GM23338 (cell line): ENCODE results near the gene TFAM. TPM values are rescaled to one million over a fixed set of nuclear protein-coding genes. Genes with fewer than 3 reads are reported as not detected.

Experiments used
- ATAC-seq: fragments of 200-7000 bp; cut with Tn5 transposase; 3 replicates; pipeline ENCODE4 v1.9.1; 2020
- DNase-seq: peaks from one replicate; pipeline ENCODE4 v3.0.0-alpha.2; 2015; ENCODE audit warnings: low spot score
- H2AFZ ChIP-seq: fragments of 200-600 bp; sonication (generic); 2 replicates; pipeline ENCODE4 v1.8.0; 2016; ENCODE audit warnings: antibody characterized with exemption, mild to moderate bottlenecking, moderate library complexity
- H3F3A ChIP-seq: fragments of 200-600 bp; sonication (generic); replicated peaks from 2 replicates; pipeline ENCODE4 v1.8.0; 2017; ENCODE audit warnings: antibody characterized with exemption, mixed run types, low read depth
- H3K27ac ChIP-seq: fragments of 200-600 bp; sonication (generic); 2 replicates; pipeline ENCODE4 v1.6.1; 2016; ENCODE audit warnings: low read depth
- H3K27me3 ChIP-seq: fragments of 200-600 bp; sonication (generic); 2 replicates; pipeline ENCODE4 v1.8.0; 2016; ENCODE audit warnings: mild to moderate bottlenecking, mixed run types, moderate library complexity; ENCODE audit not compliant: insufficient read depth
- H3K36me3 ChIP-seq: fragments of 200-600 bp; sonication (generic); 2 replicates; pipeline ENCODE4 v1.8.0; 2016; ENCODE audit warnings: mild to moderate bottlenecking; ENCODE audit not compliant: insufficient read depth
- H3K4me1 ChIP-seq: fragments of 200-600 bp; sonication (generic); 2 replicates; pipeline ENCODE4 v1.8.0; 2016; ENCODE audit warnings: mild to moderate bottlenecking, moderate library complexity; ENCODE audit not compliant: insufficient read depth
- H3K4me2 ChIP-seq: fragments of 200-600 bp; sonication (generic); 2 replicates; pipeline ENCODE4 v1.7.1; 2017; ENCODE audit warnings: mixed run types
- H3K4me3 ChIP-seq: fragments of 200-600 bp; sonication (generic); 2 replicates; pipeline ENCODE4 v1.6.1; 2016; ENCODE audit warnings: mixed run types
- H3K79me2 ChIP-seq: fragments of 200-600 bp; sonication (generic); replicated peaks from 2 replicates; pipeline ENCODE4 v1.8.0; 2017; ENCODE audit warnings: mild to moderate bottlenecking; ENCODE audit not compliant: insufficient read depth
- H3K9me2 ChIP-seq: fragments of 200-600 bp; sonication (generic); 2 replicates; pipeline ENCODE4 v1.8.0; 2017; ENCODE audit not compliant: insufficient read depth
- H4K20me1 ChIP-seq: fragments of 200-600 bp; sonication (generic); replicated peaks from 2 replicates; pipeline ENCODE4 v1.8.0; 2017; ENCODE audit warnings: mild to moderate bottlenecking; ENCODE audit not compliant: insufficient read depth
- H3K27ac Mint-ChIP-seq: 2 replicates; pipeline ENCODE4 v1.8.0; 2020; ENCODE audit warnings: inconsistent platforms, mild to moderate bottlenecking, moderate library complexity, mixed read lengths
- H3K27me3 Mint-ChIP-seq: 3 replicates; pipeline ENCODE4 v1.8.0; 2022; ENCODE audit warnings: low read depth, mild to moderate bottlenecking, moderate library complexity, mixed read lengths, inconsistent platforms; ENCODE audit not compliant: insufficient read depth, poor library complexity
- H3K36me3 Mint-ChIP-seq: 3 replicates; pipeline ENCODE4 v1.8.0; 2021; ENCODE audit warnings: low read depth, mild to moderate bottlenecking, inconsistent platforms, moderate library complexity, mixed read lengths
- H3K4me1 Mint-ChIP-seq: 3 replicates; pipeline ENCODE4 v1.8.0; 2020; ENCODE audit warnings: mild to moderate bottlenecking, inconsistent platforms, mixed read lengths
- H3K4me3 Mint-ChIP-seq: 3 replicates; pipeline ENCODE4 v1.8.0; 2021; ENCODE audit warnings: moderate library complexity, mild to moderate bottlenecking, inconsistent platforms, mixed read lengths
- H3K9me3 Mint-ChIP-seq: 3 replicates; pipeline ENCODE4 v1.8.0; 2020; ENCODE audit warnings: moderate library complexity, mild to moderate bottlenecking, inconsistent platforms, mixed read lengths
- EZH2 ChIP-seq: fragments of 200-600 bp; sonication (generic); IDR thresholded peaks from one replicate; pipeline ENCODE4 v1.8.0; 2017; ENCODE audit warnings: antibody characterized with exemption, mild to moderate bottlenecking, low read depth; ENCODE audit not compliant: unreplicated experiment
- JUNB ChIP-seq: IDR thresholded peaks from one replicate; pipeline ENCODE4 v1.6.1; 2016; ENCODE audit warnings: antibody characterized with exemption; ENCODE audit not compliant: unreplicated experiment
- NANOG ChIP-seq: IDR thresholded peaks from 2 replicates; pipeline ENCODE4 v1.6.1; 2016; ENCODE audit warnings: antibody characterized with exemption, borderline replicate concordance
- STAT1 ChIP-seq: IDR thresholded peaks from one replicate; pipeline ENCODE4 v1.6.1; 2016; ENCODE audit warnings: antibody characterized with exemption; ENCODE audit not compliant: unreplicated experiment
- ZNF114 ChIP-seq: fragments of 250-450 bp; sonication (Bioruptor Pico); IDR thresholded peaks from 2 replicates; pipeline ENCODE4 v1.5.0; 2020; ENCODE audit warnings: mild to moderate bottlenecking, moderate library complexity
- ZNF331 ChIP-seq: fragments of 250-450 bp; sonication (Bioruptor Pico); IDR thresholded peaks from 2 replicates; pipeline ENCODE4 v1.5.0; 2020; ENCODE audit warnings: low read depth, mild to moderate bottlenecking, moderate library complexity
- polyA plus RNA-seq: library from polyadenylated mRNA; unstranded; fragments of >200 nt; fragmentation: Nextera tagmentation; extraction: Ambion mirVana; gene quantifications from 2 replicates; pipeline ENCODE4 v1.2.1, GENCODE V29; 2016
- total RNA-seq: library from RNA; depleted of rRNA; stranded (reverse); fragments of >200 nt; shearing (Covaris generic); gene quantifications from 2 replicates; pipeline ENCODE4 v1.2.3, GENCODE V29; 2014
- TF ChIP-seq, protein P1 (sequence below): IDR thresholded peaks from one replicate; pipeline ENCODE4 v1.6.1; 2018; ENCODE audit warnings: antibody characterized with exemption; ENCODE audit not compliant: unreplicated experiment

TFAM gene
- total and polyA plus RNA-seq, 2 experiments from 2014 or later, result 54.2 to 156 TPM

DNA sequence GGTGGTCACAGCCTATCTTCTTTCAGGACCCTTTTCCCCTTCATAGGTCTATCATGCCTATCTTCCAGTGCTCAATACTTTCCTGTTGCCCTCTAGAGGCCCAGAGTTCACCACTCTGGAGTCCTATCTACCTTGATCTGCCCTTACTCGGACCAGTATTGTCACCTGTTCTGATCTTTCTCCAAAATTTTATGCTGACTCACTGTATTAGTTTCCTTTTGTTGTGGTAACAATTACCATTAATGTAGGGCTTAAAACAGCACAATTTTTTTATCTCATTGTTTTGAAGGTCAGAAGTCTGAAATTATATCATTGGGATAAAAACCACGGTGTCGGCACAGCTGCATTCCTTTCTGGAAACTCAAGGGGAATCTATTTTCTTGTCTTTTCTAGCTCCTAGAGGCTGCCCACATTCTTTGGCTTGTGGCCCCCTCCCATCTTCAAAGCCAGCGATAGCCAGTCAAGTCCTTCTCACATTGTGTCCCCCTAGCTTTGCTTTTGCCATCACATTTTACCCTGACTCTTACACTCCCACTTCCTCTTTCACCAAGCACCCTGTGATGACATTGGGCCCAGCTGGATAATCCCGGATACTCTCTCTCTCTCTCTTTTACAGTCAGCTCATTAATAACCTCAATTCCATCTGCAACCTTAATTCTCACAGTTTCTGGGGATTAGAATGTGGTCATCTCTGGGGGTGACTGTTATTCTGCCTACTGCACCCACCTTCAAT lies 54.6 kb downstream of the TFAM start:
- Histone ChIP-seq H4K20me1 (no peaks in the 10 kb centered on the region), H3K4me2 (no peak overlapping the region), H3K79me2 (no peaks in the 10 kb centered on the region), H3K27me3 (no peaks in the 10 kb centered on the region), H3F3A (no peaks in the 10 kb centered on the region), H3K27ac (no peak overlapping the region), H2AFZ (no peak overlapping the region), H3K4me1 (peaks cover 8% of the 10 kb centered on the region; the same call in 1 of the 2 replicates), H3K36me3 (no peaks in the 10 kb centered on the region), H3K4me3 (no peak overlapping the region), H3K9me2 (no peaks in the 10 kb centered on the region)
- no peaks in the 10 kb centered on the region for H3K36me3 Mint-ChIP-seq
- H3K4me3 Mint-ChIP-seq, result no peak overlapping the region
- peaks cover 2% of the 10 kb centered on the region for H3K27me3 Mint-ChIP-seq
- no peak overlapping the region for H3K27ac Mint-ChIP-seq
- DNase-seq (no peak), ATAC-seq (no peak)
- peaks cover 13% of the 10 kb centered on the region for H3K4me1 Mint-ChIP-seq
- TF ChIP-seq ZNF114, result no peak
- TF ChIP-seq STAT1, result no peak
- TF ChIP-seq EZH2, result no peak
- no peak for TF ChIP-seq JUNB
- TF ChIP-seq ZNF331 (CRISPR knock-in tag), result no peak
- no peak for TF ChIP-seq NANOG
- H3K9me3 Mint-ChIP-seq, result peaks cover 9% of the 10 kb centered on the region

DNA sequence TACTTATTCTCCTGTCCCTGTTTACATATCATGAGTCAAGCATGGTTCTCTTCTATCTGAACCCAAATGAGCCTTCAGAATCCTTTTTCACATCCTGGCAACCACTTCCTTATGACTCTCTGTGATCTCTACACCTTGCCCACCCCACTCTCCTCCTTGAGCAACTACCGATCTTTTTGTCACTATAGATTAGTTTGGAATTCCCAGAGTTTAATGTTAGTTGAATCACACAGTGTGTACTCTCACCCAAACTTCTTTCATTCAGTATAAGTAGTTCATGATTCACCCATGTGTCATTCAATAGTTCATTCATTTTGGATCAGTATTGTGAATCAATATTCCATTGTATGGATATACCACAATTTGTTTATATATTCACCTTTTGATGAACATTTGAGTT lies 55.3 kb downstream of the TFAM start:
- no peak overlapping the region for H3K27ac ChIP-seq
- no peaks in the 10 kb centered on the region for H3K9me2 ChIP-seq
- H3K27ac Mint-ChIP-seq, result no peak overlapping the region
- peaks cover 9% of the 10 kb centered on the region for H3K9me3 Mint-ChIP-seq
- TF ChIP-seq, protein P1, sequence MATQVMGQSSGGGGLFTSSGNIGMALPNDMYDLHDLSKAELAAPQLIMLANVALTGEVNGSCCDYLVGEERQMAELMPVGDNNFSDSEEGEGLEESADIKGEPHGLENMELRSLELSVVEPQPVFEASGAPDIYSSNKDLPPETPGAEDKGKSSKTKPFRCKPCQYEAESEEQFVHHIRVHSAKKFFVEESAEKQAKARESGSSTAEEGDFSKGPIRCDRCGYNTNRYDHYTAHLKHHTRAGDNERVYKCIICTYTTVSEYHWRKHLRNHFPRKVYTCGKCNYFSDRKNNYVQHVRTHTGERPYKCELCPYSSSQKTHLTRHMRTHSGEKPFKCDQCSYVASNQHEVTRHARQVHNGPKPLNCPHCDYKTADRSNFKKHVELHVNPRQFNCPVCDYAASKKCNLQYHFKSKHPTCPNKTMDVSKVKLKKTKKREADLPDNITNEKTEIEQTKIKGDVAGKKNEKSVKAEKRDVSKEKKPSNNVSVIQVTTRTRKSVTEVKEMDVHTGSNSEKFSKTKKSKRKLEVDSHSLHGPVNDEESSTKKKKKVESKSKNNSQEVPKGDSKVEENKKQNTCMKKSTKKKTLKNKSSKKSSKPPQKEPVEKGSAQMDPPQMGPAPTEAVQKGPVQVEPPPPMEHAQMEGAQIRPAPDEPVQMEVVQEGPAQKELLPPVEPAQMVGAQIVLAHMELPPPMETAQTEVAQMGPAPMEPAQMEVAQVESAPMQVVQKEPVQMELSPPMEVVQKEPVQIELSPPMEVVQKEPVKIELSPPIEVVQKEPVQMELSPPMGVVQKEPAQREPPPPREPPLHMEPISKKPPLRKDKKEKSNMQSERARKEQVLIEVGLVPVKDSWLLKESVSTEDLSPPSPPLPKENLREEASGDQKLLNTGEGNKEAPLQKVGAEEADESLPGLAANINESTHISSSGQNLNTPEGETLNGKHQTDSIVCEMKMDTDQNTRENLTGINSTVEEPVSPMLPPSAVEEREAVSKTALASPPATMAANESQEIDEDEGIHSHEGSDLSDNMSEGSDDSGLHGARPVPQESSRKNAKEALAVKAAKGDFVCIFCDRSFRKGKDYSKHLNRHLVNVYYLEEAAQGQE, result no peak
- no peak for TF ChIP-seq NANOG
- TF ChIP-seq STAT1, result no peak
- TF ChIP-seq EZH2, result no peak
- no peak overlapping the region for H3K4me3 ChIP-seq
- no peaks in the 10 kb centered on the region for H3K79me2 ChIP-seq
- no peak for ATAC-seq
- peaks cover 8% of the 10 kb centered on the region; the same call in 1 of the 2 replicates for H3K4me1 ChIP-seq
- no peaks in the 10 kb centered on the region for H3F3A ChIP-seq
- no peak overlapping the region for H2AFZ ChIP-seq
- no peaks in the 10 kb centered on the region for H3K36me3 Mint-ChIP-seq
- H4K20me1 ChIP-seq, result no peaks in the 10 kb centered on the region
- no peaks in the 10 kb centered on the region for H3K27me3 ChIP-seq
- no peaks in the 10 kb centered on the region for H3K27me3 Mint-ChIP-seq
- H3K4me1 Mint-ChIP-seq, result peaks cover 9% of the 10 kb centered on the region
- H3K4me3 Mint-ChIP-seq, result no peak overlapping the region
- no peak for DNase-seq
- H3K36me3 ChIP-seq, result no peaks in the 10 kb centered on the region
- H3K4me2 ChIP-seq, result no peak overlapping the region
